Measurements from ENCODE around the gene DTD1. TPM values are rescaled to one million over a fixed set of nuclear protein-coding genes. Genes with fewer than 3 reads are reported as not detected.

Gene DTD1
- total RNA-seq, 2 donors from 2014 or later, result 15.5 to 16.9 TPM

DNA sequence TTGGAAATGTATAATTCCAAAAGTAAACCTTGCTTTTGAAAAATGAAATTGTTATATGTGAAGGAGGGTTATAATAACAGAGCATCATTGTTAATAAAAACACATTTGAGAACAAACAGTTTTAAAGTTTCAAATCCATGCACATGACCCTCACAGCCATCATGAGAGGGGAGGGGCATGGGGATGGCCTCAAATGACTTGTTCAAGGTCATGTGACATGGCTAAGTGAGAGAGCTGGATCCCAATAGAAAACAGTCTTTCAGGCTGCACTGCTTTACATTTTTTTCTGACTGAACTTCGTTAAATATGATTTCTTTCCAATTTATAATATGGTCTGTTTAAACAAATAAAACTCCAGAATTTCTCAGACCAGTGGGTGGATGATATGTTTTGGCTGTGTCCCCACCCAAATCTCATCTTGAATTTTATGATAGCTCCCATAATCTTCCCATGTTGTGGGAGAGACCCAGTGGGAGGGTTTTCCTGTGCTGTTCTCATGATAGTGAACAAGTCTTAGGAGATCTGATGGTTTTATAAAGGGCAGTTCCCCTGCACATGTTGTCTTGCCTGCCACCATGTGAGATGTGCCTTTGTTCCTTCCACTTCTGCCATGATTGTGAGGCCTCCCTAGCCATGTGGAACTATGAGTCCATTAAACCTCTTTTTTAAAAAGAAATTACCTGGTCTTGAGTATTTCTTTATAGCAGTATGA lies 66.0 kb downstream of the DTD1 start:
- H3K9me3 ChIP-seq, result no peaks in the 10 kb centered on the region
- no peak overlapping the region for H3K27ac ChIP-seq
- no peaks in the 10 kb centered on the region for H3K36me3 ChIP-seq

DNA sequence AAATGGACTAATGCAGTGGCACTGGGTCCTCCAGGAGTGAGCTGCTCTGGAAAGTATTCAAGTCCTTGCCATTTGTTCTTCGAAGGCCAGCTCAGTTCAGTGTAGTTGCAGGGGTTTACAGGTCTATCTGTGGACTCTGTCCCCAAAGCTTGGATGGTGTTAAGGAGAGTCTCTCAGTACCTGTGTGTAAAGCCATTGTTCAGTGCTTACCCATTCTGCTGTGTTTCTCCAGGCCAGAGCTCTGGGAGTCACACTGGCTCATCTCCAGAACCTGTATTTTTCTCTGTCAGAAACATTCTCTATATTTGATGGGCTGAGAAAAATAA lies 66.6 kb downstream of the DTD1 start:
- TF ChIP-seq, protein P1, sequence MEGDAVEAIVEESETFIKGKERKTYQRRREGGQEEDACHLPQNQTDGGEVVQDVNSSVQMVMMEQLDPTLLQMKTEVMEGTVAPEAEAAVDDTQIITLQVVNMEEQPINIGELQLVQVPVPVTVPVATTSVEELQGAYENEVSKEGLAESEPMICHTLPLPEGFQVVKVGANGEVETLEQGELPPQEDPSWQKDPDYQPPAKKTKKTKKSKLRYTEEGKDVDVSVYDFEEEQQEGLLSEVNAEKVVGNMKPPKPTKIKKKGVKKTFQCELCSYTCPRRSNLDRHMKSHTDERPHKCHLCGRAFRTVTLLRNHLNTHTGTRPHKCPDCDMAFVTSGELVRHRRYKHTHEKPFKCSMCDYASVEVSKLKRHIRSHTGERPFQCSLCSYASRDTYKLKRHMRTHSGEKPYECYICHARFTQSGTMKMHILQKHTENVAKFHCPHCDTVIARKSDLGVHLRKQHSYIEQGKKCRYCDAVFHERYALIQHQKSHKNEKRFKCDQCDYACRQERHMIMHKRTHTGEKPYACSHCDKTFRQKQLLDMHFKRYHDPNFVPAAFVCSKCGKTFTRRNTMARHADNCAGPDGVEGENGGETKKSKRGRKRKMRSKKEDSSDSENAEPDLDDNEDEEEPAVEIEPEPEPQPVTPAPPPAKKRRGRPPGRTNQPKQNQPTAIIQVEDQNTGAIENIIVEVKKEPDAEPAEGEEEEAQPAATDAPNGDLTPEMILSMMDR (IDR thresholded peaks at IDR 0.05), result no peak
- Histone ChIP-seq H3K9me3 (no peaks in the 10 kb centered on the region), H3K4me3 (no peak overlapping the region)

More for the DNA sequence above, 66.0 kb downstream of the DTD1 start:
- Histone ChIP-seq H3K27me3 (no peaks in the 10 kb centered on the region), H3K4me3 (no peak overlapping the region), H3K4me1 (no peaks in the 10 kb centered on the region)
- TF ChIP-seq, protein P1 (IDR thresholded peaks at IDR 0.05), result no peak
- no peak for DNase-seq (ENCODE audit: low spot score)

DNA sequence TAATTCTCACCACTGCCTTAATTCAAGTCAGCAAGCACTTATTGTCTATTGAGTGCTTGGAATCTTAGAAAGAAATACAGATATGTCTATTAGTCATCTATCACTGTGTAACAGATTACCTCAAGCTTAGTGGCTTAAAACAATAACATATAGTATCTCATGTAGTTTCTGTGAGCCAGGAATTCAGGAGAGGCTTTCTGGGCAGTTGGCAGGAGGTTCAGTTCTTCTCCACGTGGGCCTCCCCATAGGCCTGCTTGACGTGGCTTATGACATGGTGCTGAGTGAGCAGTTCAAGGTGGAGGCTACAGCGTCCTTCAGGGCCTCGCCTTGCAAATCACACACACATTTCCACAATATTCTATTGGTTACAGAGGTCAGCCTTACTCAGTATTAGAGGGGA lies 69.7 kb downstream of the DTD1 start:
- no peaks in the 10 kb centered on the region for H3K36me3 ChIP-seq
- H3K27me3 ChIP-seq, result no peaks in the 10 kb centered on the region
- H3K4me1 ChIP-seq, result no peaks in the 10 kb centered on the region
- TF ChIP-seq, protein P1 (IDR thresholded peaks at IDR 0.05), result no peak
- no peak overlapping the region for H3K27ac ChIP-seq
- no peak for DNase-seq (ENCODE audit: low spot score)
- no peaks in the 10 kb centered on the region for H3K9me3 ChIP-seq
- H3K4me3 ChIP-seq, result no peak overlapping the region

More for the DNA sequence above, 66.6 kb downstream of the DTD1 start:
- Histone ChIP-seq H3K27me3 (no peaks in the 10 kb centered on the region), H3K4me1 (no peaks in the 10 kb centered on the region), H3K36me3 (no peaks in the 10 kb centered on the region), H3K27ac (no peak overlapping the region)
- DNase-seq (ENCODE audit: low spot score), result no peak

DNA sequence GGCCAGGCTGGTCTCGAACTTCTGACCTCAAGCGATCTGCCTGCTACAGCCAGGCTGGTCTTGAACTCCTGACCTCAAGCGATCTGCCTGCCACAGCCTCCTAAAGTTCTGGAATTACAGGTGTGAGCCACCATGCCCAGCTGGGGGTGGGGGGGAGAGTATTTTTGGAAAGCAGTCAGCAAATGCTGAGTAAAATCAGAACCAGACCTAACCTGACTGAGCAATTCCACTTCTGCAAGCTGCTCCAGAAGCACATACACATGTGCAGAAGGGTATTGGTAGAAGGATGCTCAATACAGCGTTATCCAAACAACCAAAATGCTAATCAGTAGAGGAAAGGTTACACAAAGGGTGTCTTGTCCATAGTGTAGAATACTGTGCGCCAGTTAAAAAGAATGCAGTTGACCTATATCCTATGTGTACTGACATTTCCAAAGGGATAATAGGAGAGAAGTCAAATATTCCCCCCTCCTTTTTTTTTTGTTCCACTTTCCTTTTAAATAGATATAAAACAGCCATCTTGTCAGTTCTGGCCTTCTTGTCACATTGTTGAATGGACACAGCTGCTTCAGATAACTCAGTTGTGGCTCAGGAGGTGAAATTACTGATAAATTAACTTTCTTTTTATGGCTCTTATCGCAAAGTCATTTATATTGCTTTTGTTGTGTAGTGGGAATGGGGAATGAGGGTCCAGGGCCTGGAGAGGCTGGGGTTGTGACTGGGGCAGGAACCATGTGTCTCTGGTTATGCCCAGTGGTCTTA lies 74.6 kb downstream of the DTD1 start:
- Histone ChIP-seq H3K27ac (no peak overlapping the region), H3K4me1 (no peaks in the 10 kb centered on the region), H3K4me3 (no peak overlapping the region), H3K36me3 (no peaks in the 10 kb centered on the region), H3K27me3 (no peaks in the 10 kb centered on the region), H3K9me3 (no peaks in the 10 kb centered on the region)
- DNase-seq (ENCODE audit: low spot score), result no peak
- TF ChIP-seq, protein P1 (IDR thresholded peaks at IDR 0.05), result no peak

DNA sequence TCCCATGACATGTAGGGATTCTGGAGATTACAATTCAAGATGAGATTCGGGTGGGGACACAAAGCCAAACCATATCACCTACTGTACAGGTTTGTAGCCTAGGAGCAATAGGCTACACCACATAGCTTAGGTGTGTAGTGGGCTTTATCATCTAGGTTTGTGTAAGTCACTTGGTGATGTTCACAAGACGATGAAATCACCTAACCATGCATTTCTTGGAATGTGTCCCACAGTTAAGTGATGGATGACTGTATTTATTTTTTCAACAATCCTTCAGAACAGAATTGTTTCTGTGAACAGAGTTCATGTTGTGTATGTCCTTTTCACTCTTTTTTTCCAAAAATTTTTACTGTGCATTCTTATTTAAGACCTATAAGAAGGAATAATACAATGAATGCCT lies 76.1 kb downstream of the DTD1 start:
- Histone ChIP-seq H3K9me3 (no peaks in the 10 kb centered on the region), H3K4me1 (no peaks in the 10 kb centered on the region), H3K27ac (no peak overlapping the region), H3K27me3 (no peaks in the 10 kb centered on the region), H3K4me3 (no peak overlapping the region), H3K36me3 (no peaks in the 10 kb centered on the region)
- TF ChIP-seq, protein P1 (IDR thresholded peaks at IDR 0.05), result no peak
- DNase-seq (ENCODE audit: low spot score), result no peak
